Activated gamma-delta T cell treated with anti-CD3 and anti-CD28 coated beads, Interleukin-2, amount 50 U/mL, for 16 hours (primary cell): ENCODE results near the gene FBXO42.

Experiments
- DNase-seq: peaks from one replicate; pipeline ENCODE4 v3.0.0-alpha.2; 2020; ENCODE audit warnings: low read depth

Gene FBXO42

DNA sequence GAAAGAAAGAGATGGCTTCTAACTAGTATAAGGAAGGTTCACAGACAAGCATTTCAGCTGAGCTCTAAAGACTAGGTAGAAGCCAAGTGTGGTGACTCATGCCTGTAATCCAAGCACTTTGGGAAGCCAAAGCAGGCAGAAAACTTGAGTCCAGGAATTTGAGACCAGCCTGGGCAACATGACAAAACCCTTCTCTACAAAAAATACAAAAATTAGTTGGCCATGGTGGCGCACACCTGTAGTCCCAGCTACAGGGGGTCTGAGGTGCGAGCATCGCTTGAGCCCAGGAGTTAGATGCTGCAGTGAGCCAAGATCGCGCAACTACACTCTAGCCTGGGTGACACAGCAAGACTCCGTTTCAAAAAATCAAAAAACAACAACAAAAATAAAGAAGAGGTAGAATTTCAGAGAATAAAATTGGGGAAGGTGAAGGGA lies 27.8 kb downstream of the FBXO42 start:
- no peak for DNase-seq

DNA sequence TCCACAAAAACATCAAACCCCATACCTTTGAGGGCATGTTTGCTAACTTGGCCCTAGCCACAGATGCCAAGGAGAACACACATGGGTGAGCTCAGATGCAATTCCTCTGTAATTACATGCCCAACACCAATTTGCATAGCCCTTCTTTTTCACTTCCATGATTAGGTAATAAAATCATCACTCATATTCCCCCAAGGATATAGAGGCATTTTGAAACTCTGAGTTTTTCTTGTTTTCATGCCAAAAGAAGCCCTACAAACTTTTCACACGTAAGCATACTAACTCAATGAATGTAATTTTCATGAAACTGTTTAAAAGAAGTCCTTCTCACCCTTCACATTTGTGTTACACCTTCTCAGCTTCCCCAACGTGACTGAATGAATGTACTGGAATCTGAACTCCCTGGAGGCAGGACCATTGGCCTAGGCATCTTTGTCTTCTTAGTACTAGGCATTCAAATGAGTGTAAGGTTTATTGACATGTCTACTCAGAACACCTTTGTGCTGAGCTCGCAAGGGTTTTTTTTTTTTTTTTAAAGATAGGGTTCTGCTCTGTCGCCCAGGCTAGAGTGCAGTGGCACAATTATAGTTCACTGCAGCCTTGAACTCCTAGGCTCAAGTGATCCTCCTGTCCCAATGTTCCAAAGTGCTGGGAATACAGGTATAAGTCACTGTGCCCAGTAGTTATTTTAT lies 31.0 kb downstream of the FBXO42 start:
- no peak for DNase-seq

DNA sequence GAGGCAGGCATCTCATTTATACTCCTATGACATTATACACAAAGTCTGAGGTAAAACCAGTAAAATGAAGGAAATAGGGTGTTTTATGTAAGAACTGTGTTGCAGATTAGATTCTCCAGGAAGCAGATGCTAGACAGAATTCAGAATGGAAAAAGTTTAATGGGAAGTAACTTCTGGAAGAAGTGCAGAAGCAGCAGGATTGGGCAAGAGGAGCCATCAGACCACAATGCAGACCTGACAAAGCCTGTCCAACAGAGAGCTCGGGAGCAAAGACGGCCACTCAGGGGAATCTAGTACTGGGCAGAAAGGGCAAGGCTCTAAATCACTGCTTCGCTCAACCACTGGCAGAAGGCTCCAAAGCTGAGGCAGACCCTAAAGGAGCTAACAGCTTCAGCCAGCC lies 33.7 kb downstream of the FBXO42 start:
- no peak for DNase-seq

DNA sequence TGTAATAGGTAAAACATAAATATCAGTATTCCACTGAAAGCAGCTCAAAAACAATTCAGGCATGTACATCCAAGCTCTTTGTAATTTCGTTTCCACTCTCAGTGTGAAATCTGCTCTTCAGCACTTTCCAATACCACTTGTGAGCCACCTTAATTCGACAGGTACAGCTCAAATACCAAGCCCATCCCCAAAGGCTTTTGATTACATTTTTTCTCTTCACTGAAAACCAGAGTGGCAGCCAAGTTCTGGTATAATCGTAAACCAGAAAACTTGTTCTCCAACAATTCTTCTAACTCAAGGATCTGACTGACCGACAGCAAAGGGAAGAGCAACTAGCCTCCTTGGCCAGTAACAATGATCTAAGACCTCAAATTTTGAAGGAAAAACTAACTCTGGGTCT lies 36.8 kb downstream of the FBXO42 start:
- DNase-seq = no peak

DNA sequence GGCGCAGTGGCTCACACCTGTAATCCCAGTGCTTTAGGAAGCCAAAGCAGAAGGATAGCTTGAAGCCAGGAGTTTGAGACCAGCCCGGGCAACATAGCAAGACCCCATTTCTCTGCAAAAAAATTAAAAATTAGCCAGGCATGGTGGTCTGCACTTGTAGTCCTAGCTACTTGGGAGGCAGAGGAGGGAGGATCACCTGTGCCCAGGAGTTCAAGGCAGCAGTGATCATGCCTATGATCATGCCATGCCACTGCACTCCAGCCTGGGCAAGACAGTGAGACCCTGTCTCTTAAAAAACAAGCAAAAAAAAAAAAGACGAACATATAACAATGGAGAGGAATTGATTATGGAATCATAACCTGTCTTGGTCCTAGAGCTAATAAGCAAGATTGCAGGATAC lies 45.1 kb downstream of the FBXO42 start:
- no peak for DNase-seq

DNA sequence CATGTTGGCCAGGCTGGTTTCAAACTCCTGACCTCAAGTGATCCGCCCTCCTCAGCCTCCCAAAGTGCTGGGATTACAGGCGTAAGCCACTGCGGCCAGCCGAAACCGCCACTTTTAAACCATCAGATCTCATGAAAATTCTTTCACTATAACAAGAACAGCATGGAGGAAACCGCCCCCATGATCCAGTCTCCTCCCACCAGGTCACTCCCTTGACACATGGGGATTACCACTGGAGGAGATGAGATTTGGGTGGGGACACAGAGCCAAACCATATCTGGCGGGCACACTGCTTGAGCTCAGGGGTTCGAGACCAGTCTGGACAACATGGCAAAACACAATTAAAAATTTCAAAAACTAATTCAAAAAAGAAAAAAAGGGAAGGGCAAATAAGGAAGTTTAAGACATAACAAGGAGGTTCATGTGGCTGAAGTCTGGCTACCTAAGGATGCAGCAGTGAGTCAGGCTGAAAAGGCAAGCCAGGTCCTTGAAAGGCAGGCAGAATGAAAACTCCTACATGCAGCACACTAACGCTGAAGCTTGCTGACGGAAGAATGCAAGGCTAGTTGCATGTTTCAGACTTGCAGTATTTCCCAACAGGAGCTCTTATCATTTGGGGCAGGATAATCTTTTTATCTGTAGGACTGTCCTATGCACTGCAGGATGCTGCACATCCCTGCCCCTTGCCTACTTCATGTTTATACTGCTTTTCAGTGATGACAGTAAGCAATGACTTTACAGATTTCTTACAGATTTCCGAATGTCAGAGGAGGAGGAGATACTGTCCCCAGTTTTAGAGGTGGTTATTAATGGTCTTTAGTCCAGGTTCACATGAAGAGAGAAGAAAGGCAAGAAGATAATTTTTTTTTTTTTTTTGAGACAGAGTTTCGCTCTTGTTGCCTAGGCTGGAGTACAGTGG lies 49.3 kb downstream of the FBXO42 start:
- DNase-seq = no peak

DNA sequence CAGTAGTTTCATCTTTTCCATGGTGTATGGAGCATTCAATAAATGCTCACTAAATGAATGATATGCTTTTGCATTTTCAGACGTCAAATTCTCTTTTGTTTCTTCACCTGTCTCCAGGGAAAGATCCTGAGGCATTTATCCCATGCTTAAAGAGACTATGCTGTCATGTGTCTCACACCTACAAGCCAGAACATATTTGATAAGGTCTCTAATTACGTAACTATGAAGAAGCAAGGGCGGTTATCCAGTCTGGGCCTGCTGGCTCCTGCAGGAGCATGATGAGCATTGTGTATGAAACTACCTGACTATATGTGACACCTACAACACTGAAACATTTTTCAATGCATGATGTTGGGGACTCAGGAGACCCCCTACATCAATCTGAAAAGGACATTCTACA lies 51.8 kb downstream of the FBXO42 start:
- no peak for DNase-seq

DNA sequence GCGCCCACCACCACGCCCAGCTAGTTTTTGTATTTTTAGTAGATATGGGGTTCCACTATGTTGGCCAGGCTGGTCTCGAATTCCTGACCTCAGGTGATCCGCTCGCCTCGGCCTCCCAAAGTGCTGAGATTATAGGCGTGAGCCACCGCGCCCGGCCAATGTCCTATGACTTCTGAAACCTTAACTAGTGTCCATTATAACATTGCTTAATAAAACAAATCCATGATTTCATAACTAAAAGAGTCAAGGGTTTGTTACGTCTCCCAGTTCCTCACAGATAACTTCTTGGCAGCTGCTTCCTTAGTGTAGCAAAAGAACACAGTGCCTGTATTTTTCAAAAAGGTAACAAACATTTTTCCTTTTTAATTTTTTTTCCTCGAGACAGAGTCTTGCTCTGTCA lies 53.6 kb downstream of the FBXO42 start:
- no peak for DNase-seq

DNA sequence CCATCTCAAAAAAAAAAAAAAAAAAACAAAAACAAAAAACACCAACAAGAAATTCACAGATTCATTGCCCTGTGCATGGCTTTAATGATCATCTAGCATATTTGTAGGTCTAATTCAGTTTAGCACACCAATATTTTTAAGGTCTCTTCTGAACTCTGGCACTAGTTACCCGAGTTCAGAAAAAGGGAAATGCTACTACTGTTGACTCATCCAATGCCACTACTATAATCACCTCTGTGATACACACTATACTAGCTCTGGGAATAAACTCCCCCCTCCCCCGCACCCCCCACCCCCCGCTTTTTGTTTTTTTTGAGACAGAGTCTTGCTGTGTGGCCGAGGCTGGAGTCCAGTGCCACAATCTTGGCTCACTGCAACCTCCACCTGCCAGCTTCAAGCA lies 55.6 kb downstream of the FBXO42 start:
- DNase-seq = no peak

DNA sequence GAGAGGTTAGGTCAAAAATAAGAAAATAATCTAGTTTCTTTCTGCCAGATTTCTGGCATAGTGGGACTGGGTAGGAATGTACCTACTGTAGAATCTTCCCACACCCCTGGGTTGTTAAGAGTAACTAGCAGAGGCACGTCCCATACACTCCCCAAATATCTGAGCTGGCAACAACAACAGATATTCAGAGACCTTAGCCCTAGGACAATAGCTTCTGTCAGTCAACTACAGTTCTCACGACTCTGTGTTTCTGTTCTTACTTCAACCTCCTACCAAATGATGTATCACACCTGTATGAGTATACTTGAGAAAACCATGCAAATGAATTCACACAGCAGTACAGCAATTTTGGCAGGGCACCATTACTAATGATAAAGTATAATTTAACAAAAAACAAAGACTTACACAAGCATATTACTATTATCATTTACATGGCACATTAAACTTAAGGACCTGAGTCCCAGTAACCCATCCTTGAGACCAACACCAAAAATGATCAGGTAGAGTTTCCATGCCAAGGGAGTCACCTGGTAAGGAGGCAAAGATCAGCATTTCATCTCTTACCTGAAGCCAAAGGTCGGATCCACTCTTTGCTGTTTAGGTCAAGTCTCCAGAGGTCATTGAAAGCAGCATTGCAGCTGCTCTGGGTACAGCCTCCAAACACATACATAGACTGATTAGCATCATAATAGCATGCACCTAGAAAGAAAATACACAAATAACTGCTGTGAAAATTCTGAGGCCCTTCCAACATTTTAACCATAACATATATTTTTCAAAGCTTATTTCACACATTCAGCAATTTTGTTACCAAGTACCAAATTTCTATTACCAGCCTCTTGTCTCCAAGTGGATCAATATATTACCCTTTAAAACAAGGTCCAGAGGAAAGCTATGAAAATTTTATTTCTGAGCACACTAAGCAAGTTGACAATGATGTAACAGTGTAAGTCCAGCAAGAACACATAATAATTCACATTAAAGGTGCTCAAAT lies 57.8 kb downstream of the FBXO42 start:
- DNase-seq = no peak

DNA sequence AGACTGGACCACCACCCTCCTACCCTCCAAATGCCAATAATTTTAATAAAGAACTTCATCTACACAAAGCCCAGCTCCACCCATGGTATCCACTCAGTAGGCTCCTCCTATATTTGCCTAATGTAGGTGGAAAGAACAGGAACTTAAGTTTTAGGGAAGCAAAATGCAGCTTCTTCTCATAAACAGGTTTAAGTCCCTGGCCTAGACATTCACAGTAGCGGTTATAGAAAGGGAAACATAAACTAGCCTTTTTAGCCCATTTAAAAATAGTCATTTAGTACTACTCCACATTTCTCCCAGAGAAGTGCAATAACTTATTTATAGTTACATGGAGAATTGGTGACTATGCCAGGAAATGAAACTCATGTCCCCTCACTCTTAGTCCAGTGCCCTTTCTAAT lies 58.7 kb downstream of the FBXO42 start:
- DNase-seq = no peak

DNA sequence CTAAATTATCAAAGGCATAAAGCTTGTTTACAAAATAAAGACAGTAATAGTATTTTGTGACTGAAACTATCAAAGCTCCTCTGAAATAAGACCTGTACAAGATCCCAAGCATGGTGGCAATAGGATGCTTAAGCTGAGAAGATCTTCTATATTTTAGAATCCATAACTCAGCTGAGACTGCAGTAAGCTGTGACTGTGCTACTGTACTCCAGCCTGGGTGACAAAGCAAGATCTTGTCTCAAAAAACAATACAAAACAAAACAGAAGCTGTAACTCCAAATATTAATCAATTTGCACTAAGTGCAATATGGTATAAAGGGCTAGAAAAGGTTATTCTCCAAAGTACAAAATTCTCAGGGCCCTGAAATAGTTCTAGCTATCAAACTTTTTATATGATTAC lies 59.5 kb downstream of the FBXO42 start:
- no peak for DNase-seq

DNA sequence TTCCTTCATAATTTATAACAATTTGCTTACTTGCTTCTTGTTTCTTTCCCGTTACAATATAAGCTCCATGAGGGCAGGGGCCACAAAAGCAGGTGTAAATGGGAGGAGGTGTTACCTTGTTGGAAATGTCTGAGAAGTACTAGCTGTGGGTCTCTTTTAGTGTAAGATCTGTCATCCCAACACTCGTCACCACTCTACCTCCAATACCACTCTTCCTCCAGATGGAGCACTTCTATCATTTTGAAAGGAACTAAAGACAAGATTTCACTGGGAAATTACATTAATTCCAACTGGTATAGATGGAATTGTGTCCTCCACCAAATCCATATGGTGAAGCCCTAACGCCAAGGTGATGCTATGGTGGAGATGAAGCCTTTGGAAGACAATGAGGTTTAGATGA lies 62.3 kb downstream of the FBXO42 start:
- DNase-seq = no peak

DNA sequence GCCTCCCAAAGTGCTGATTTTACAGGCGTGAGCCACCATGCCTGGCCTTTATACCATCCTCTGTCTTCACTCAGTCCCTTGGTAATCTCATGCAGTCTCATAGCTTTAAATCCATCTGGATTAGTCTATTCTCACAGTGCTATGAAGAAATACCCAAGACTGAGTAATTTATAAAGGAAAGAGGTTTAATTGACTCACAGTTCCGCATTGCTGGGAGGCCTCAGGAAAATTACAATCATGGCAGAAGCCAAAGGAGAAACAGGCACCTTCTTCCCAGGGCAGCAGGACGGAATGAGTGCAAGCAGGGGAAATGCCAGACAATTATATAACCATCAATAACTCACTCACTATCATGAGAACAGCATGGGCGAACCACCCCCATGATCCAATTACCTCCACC lies 66.2 kb downstream of the FBXO42 start:
- DNase-seq = no peak

DNA sequence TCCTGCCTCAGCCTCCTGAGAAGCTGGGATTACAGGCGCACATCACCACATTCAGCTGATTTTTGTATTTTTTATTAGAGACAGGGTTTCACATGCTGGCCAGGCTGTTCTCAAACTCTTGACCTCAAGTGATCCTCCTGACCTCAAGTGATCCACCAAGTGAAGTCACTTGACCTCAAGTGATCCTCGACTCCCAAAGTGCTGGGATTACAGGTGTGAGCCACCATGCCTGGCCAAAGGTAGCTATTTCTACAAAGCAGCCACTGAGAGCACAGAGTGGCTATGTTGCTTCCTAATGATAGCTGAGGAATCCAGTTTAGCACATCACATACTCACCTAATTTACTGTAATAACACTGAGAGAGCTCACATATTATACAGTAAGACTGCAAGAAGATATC lies 70.5 kb downstream of the FBXO42 start:
- no peak for DNase-seq

DNA sequence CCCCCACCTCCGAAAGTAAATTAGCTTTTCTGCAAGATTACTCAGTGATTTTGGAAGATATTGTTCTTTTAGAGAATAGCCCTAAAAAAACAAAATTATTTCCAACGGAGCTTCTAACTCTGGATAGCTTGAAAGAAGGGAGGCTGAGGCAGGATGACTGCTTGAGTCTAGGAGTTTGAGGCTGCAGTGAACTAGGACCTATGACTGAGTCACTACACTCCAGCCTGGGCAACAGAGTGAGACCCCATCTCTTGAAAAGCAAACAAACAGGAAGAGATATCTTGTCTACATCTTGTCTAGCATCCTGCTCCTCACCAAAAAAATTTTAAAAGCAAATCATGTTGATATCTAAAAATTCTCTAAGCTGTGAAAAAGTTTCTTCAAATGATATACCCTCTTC lies 73.1 kb downstream of the FBXO42 start:
- no peak for DNase-seq

DNA sequence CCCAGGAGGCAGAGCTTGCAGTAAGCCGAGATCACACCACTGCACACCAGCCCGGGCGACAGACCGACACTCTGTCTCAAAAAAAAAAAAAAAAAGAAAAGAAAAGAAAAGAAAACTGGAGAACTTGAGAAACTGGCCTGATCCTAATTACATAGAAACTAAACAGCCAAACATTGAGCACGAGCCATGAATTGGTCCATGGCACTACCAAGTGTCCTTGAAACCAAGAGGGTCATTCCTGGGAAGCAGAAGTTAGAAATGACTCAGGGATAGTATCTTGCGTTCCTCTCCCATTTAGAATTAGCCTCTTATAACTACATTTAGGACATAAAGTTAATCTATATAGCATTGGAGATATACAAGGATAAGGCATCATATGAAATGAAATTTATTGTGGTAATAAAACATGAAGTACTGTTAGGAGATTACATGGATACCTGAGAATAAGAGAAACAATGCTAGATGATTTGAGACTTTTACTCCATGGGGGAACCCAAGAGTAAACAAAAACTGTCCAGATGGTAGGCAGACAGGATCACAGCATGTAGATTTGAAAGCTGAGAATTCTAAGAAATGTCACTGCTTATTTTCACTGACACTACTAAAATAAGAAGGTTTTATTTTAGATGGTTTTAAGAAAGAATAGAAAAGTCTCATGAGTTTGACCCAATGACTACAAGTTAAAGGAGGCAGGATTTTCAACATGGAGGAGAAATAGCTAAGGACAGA lies 75.8 kb downstream of the FBXO42 start:
- DNase-seq = no peak

DNA sequence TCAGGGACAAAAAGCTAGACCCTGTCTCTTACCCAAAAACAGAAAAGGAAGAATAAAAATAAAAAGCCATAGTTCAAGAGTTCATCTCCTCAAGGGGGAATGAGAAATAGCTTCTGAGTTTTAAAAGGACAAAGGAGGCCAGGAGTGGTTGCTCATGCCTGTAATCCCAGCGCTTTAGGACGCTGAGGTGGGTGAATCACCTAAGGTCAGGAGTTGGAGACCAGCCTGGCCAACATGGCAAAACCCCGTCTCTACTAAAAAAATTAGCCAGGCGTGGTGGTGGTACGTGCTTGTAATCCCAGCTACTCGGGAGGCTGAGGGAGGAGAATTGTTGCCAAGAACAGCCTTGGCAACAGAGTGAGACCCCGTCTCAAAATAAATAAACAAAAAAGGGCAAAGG lies 76.7 kb downstream of the FBXO42 start:
- DNase-seq = no peak

DNA sequence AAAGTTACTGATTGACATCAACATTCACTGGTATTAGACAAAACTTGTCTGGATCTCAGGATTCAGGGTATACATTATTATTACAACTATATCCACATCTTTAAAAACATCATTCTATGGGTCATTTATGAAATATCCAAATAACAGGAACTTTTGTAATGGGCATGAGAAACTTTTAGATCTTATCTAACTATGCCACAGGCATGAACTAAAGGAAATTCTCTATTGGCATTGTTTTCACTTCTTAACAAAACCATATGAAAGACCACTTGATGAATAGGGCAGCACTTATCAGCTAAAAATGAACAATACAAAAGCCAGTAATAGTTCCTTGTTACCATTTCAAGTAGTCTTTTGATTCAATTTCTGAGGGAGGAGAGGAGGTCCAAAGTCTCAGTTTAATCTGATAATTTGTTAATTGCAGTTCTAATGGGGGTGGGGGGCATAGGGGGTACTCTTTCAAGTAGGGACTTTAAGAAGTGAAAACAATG lies 84.5 kb downstream of the FBXO42 start:
- DNase-seq = no peak

DNA sequence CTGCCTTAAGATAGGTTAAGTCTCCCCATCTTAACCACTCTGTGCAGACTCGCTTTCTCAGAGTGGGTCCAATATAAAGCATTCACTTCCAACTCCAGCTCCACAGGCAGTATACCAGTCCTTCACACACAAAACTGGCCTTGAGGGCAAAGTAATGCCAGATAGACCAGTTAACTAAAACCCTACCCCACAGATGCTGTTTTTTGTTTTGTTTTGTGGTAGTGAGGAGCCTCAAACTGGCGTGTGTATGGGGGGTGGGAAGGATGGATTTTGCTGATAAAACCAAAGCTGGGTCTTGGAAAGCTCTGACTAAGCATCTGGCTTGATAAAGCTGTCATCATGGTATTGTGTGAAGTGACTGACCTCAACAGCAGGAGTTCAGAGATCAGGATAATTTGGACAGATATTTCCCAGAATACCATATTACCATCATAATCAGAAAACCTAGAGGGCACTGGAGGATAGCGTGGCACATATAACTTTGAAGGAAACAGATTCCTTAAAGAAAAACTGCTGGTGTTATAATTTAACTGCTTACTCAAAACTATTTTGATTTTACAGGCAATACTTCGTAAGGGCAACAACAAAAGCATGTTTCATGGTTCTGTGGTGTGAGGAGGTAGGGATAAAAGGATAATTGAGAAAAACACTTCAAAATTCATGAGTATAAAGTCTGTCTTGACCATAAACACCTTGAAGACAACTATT lies 85.7 kb downstream of the FBXO42 start:
- DNase-seq = no peak

DNA sequence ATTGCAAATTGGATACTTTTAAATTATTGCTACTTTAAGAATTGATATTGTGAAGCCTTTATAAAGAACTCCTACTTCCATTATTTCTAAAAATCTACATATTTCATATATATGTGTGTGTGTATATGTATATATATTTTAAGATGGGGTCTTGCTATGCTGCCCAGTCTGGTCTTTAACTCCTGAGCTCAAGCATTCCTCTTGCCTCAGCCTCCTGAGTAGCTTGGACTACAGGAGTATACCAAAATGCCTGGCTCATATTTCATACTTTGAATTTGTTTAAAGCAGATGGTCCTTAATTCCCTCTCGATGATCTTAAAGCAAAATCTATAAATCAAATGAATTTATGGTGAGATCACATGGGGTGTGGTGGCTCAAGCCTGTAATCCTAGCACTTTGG lies 90.2 kb downstream of the FBXO42 start:
- no peak for DNase-seq
